Stimulated activated CD8-positive, alpha-beta memory T cell treated with anti-CD3 and anti-CD28 coated beads, Interleukin-2, amount 100 ng/mL, for 1 hour (primary cell): ENCODE measurements around the gene GGTA1.

Experiments
- DNase-seq, 2 donors: peaks; one replicate each; pipeline ENCODE4 v3.0.0-alpha.2; 2020; ENCODE audit warnings: low read depth in 2 of 2

GGTA1 gene

DNA sequence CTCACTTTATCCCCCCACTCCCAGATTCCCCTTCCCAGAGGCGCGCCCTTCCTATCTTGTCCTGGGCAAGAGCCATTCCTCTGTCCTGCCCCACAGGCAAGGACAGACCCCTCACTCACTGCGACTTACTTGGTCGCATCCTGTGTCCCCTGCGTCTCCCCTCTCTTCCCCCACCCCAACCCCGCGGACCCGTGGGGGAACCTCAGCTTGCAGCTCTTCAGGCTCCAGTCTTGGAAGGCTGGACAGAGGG is 542 bp downstream of the GGTA1 start:
- no peak for DNase-seq

DNA sequence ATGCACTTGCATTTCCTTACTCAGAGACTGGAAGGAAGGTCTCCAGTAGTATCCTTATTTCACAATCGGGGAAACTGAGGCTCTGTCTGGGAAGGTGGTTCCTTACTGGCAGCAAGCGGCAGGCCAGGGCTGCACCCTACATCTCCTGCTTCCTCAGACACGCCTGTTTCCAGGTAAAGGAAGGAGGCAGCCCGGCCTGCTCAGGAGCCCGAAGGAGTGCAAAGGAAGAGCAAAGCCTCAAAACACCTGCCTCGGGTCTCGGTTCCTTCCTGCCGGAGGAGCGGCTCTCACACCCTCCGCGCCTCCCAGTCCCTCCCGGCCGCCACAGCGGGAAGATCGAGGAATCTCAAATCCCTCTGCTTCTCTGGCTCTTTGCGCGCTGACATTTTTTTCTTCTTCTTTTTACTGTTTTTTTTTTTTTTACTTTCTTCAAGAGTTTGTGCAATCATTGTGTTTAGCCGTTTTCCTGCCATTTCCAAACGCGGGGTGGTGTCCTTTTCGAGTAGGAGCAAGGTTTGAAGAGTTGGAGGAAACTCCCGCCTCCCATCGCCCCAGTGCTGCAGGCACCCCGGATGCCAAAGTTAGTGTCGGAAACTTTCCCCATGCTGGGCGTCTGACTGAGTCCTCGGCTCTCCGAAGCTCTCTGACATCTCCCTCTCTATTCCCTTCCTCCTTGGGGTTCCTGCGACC is 1.0 kb downstream of the GGTA1 start:
- no peak for DNase-seq

DNA sequence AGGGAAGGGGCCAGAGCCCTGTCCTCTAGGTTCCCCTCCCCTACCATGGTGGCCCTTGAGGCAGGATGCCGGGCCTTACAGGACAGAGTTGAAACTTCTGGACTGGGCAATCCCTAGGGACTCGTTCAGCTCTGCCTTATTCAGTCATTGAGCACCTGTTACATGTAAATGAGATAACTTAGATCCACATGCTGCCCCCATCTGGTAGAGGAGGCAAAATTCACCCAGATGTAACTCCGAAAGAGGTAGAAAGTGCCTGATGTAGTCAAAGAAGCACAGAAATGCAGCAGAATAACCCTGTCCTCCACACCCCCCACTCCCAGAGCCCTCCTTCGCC is 1.5 kb downstream of the GGTA1 start:
- DNase-seq, result no peak

DNA sequence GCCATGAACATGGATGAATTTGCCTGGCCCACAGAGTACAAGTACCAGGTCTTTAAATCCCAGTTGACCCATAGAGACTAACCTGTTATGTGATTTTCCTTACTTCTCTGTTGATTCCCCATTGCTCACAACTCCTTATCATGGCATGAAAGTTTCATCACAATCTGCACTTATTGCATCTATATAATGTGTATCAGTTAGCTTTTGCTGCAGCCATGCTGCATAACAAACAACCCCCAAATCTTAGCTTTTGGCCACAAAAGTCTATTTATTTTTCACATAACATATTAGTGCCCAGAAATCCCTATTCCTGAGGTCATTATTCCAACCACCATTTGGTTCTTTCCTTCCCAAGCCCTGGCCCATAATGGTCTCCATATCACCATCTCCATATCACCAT is 3.7 kb downstream of the GGTA1 start:
- no peak for DNase-seq

DNA sequence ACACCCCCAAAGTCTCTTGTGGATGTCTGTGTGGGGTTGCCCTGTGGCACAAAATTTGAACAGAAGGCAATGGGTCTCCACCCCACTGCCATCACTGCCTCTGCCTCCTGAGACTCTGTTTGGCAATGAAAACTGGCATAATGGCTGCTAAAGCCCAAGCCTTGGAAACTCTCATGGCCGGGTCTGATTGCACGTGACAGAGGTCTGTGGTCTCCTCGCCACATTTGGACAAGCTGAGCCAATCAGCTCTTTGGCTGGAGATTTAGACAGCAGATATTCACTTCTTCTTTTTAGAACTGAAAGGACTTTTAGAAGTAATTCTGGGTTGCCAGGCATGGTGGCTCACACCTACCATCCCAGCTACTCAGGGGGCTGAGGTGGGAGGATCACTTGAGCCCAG is 5.5 kb downstream of the GGTA1 start:
- DNase-seq, result no peak

DNA sequence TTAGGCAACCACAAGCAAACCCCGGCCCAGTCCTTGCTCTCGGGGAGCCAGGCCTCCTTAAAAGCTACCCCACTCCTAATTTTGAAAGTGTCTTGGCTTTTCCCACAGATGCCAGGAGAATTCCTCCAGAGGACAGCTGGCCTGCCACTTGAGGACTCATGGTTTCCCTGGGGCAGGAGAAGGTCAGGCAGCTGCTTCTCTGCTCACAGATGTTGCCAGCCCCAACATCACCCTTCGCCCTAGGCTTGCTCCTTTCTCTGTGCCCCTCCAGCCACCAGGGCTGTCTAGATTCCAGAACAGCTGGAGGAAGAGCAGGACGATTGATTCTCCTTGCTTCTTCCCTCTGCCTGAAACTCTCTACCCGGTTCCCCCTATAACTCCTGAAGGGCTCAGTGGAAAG is 8.5 kb downstream of the GGTA1 start:
- no peak for DNase-seq

DNA sequence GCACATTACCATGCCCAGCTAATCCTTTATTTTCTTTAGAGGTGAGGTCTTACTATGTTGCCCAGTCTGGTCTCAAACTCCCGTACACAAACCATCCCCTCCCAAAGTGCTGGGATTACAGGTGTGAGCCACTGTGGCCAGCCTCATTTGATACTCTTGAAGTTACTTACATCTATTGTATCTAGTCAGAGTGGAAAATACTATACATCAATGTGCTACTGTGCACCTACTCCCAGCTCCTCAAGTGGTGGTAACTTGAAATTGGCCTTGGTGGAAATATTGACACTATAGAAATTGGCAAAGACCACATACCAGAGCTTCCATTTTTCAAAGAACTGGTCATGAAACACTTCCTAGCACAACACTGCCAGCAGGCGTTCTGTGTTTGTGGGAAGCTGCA is 10.3 kb downstream of the GGTA1 start:
- no peak for DNase-seq

DNA sequence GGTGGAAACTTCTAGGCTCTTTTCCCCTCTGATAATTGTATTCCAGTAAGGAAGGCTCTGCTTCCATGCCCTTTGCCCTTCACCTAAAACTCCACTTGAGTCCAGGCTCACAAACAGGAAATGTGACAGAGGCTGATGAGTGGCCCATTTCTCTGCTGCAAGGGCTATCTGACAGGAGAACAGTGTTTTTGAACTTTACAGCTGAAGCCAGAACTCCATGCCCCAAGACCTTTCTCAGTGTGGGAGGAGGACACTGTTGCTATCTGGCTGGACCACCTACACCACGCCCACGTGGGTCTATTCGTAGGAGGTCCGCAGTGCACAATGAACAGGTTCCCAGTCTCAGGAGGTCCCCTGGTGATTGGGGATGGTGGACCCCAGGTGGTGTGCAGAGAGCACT is 13.6 kb downstream of the GGTA1 start:
- no peak for DNase-seq

DNA sequence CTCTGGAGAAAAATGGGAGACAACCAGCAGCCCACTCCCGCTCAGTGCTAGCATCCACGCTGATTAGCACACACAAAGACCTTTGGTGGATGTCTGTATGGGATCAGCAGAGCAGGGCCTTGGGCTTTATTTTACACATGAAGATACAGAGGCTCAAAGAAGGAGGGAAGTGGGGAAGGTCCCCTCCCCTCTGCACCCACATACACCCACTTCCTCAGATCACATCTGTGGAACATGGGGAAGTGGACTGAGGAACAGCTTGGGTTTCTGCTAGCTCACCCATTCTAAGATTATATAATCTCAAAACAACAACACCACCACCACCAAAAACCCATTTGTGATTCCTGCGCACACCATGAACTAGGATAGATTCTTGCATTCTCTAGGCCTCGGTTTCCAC is 14.0 kb downstream of the GGTA1 start:
- DNase-seq, result no peak

DNA sequence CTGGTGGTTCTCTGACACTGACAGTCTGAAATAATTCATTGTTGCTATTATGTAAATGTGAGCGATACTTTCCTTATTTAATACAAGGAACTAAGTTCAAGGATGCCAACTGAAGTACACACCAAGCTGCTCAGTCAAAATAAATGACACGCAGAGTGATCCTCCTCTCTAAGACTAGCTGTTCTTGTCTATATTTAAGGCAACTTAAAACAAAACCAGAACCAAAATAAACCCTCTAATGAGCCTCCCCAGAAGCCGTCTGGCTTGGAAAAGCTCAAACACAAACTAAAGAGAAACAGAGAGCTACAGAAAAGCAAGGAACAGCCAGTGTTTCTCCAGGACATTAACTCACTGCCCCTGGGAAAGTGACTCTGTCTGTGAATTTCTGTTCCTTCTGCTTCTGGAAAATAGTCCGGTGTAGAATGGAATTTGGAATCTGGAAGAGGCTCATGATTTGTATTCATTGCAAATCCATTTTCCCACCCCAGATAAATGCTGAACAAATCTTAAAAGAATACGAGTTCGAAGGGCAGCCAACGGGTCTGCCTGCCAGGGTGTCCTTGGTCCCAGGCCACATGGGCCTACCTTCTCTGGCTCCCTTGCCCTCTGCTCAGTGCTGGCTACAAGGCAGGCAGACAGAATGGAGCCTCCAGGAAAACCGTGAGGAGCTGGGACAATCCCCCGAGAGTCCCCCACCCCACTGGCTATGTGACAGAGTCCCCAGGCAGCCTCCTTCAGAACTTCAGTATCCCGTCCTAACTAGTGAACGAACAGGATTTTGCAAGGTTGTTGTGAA is 14.8 kb downstream of the GGTA1 start:
- DNase-seq, result no peak

DNA sequence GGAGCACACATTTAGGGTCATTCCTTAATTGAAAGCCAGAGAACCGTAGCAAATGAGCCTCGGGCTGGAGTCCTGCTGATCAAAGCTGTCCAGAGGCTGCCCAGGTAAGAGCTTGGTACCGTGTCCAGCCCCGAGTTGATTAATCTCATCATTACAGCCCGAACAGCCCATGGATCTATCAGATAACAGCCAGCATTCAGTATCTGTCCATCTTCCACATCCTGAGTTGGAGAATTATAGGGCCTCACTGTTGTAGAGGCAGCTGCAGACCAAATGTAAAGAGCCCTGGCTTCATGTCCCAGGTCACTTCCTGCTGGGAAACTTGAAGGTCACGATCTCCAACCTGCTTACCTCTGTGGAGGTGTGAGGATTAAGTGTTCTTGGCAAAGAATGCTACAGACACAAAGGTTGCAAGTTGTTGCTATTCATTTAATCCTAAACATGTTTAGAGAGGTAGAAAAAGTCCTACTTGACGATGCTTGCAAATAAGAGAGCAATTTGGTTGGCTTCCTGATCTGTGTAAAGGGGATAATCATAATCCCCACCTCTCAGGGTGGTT is 16.1 kb downstream of the GGTA1 start:
- no peak for DNase-seq

DNA sequence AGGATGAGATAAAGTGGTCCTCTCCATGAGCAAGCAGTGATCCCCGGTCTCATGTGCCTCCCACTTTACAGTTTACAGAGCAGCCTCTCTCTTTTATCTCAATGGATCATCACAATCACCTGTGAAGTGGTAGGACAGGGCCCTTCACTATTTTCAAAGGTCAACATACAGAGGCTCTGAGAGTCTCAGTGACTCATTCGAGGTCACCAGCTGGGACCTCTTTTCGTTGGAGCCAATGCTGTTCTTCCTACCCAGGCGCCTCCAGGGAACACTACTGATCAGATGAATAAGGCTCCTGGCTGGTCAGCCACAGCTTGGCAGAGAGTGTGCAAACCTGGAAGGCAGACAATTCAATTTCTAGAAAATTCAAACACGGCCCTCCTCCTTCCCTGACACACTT is 16.6 kb downstream of the GGTA1 start:
- no peak for DNase-seq

DNA sequence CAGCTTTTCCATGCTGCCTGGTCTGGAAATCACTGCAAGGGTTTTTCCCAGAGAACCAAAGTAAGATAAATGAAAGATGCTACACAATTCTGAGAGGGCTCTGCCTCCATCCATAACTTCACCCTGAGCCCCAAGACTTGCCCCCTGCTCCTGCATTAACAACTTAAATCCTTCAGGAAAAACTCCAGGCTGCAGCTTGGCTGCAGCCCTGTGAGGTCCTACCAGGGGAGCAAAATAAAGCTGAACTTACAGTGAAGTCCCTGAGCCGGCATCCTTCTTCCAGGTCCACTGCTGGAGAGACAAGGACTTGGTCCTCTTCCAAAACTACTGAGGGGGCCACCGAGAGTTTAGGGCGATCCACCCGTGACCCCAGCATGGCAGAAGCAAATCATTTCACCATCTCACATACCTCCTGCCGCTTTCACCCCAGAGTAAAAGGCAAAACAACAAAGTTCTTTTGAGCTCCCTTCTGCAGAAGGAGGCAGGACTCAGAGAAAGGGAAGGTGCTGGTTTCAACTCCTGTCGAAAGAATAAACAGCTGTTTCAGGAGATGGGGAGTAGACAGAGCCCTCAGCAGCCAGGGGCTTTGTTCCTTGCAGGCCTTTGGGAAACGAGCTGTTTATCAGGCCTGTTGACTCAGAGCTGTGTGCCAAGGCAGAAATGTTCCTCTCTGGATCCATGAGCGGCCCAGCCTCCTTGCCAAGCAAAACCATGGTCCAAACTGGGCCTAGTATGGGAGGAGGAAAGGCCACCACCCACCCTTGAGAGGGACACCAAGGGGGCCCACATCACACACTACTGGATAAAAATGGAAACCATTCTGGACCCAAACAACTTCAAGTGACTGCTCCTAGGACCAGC is 20.6 kb downstream of the GGTA1 start:
- DNase-seq, result no peak

DNA sequence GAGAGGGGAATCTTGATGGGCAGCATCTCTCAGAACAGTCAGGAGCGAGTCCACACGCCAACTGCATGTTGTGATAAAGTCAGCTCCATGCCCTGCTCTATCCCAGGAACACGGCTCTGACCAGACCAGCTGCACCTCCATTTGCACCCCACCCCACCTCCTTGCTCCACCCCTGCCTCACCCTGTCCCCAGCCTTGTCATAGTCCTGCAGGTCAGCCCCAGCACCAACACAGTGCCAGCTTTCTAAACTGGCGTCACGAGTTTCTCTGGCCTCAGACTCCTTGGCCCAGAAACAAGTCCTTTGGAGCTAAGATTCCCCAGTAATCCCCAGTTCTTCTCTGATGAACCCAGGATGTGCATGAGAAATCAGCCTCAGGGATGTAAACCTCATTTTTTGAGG is 23.5 kb downstream of the GGTA1 start:
- no peak for DNase-seq

DNA sequence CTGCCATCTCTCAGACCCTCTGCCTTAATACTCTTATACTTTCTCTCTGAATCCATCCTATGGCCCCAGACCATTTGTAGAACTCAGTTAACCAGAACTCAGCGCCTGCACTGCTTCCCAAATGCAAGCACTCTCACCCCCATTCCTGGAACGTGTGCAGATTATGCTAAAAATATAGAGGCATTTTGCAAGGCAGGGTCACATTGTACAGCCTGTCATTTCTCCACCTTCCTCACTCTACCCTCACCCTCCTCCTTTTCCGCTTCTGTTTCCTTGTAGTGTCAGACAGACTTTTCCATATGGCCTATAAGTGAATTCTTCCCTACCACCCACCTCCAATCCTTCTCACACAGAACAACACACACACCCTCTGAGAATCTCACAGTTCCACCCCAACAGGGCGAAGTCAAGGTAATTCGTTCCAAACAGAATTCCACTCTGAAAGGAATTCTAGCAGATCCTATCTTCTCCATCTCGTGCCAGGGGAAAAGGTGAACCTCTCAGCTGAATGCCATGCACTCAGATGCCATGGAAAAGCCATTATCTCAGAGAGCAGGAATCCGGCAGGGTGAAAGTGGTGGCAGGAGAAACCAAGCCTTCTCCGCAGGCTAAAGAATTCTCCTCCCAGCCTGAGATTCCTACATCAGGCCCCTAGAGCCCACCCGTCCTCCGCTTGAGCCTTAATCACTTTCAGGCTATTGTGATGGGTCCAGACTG is 25.3 kb downstream of the GGTA1 start:
- DNase-seq, result no peak

DNA sequence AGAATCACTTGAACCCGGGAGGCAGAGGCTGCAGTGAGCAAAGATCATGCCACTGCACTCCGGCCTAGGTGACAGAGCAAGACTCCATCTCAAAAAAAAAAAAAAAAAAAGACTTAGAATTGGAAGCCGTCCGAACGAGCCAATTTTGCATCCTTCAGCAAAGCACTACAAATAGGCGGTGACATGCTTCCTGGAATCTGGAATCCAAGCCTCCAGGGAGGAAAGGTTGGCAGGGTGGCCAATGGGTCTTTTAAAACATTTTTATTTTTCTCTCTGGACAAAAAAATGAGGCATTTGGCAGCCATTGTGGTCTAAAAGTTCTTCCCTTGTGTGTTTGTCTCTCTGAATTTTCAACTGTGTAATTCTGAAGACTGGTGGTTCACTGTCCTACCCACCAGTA is 26.4 kb downstream of the GGTA1 start:
- no peak for DNase-seq

DNA sequence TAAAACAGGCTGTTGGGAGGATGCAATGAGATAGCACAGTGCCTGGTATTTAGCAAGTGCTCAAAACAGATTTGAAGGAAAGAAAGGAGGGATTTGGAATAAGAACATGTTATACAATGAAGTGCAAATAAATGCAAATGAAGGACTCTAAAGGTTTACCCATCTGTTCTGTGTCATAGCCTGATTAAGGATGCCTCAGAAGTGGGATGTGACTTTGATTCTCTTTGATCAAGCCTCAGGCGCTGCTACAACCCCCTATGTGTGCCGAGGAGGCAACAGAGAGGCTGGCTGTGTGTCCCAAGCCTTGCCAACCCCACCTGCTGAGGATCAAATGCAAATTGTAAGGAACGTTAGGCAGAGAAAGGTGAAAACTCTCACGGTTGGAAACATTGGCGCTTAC is 27.2 kb downstream of the GGTA1 start:
- DNase-seq, result no peak

DNA sequence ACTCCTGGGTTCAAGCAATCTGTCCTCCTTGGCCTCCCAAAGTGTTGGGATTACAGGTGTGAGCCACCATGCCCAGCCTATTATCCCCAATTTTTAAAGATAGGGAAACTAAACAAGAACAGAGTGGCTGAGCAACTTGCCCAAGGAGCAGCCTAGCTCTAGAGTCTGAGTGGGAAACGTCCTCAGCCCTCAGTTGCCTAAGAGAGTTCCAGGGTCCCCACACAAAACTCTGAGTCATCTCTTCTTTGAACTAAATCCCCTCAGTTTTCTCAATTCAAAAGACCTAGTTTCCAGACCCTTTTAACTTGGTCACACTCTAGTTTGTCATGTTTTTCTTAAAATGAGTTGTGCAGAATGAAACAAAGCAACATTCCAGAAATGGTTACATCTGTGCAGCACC is 33.5 kb downstream of the GGTA1 start:
- DNase-seq, result no peak

DNA sequence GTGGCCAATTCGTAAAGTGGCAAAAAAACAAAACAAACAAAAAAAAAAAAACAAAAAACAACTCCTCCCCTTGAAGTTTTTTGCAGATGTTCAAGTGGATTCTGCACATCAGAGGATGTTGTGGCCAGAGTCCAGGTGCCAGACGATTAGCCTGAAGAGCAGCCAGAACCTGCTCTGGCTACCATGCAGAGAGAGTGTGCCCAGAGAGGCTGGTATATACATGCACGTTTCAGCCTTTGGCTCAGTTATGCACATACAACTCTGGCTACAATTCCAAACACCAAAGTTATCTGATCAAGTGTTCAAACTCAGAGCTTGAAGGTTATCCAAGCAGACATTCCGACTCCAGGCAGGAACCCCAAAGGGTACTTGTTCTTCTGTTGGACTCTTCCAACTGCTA is 34.7 kb downstream of the GGTA1 start:
- no peak for DNase-seq

DNA sequence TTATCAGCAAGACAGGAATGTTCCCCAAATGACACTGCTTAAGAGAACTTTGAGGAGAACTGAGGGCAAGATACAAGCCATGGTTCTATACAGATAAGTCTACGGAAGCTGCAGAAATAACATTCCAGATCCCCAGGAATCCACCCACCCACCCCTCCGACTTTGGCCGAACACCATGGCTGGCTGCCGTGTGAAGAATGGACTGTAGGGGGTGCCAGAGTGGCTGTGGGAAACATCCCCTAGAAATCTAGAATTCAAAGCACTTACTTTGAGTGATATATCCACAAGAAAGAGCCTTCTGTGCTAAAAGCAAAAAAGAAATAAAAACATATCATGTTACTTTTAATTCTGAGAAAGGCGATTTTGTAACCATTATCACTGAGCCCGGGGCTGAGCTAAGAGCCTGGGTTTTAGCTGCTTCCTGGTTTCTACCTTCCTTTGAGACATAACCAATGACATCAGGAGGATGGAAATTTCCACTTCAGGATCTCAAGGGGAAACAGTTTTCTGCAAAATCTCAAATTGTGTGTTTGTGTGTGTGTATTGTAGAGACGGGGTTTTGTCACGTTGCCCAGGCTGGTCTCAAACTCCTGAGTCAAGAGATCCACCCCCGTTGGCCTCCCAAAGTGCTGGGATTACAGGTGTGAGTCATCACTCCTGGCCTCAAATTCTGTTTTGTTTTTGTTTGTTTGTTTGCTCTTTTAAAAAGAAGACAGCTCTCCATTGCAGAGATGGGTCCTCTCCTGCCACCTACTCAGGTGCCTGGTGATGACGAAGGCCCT is 36.4 kb downstream of the GGTA1 start:
- DNase-seq, result no peak

DNA sequence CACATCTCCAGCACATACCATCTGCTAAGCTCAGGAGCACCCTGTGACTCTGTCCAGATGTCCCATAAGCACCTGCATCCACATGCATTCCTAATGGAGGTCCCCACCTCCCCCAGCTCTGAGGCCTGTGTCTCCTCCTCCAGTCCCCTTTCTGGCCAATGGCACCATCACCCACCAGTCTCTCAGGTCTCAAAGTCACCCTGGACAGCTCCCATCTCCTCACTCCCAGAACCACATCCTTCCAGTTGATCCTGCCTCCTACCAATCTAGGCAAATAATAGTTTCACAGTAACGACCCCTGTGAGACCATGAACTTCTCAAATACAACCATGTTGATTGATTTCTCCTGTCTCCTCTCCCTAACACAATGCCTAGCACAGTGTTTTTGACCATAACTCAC is 40.1 kb downstream of the GGTA1 start:
- DNase-seq, result no peak
